ENCODE measurements around the gene DISP2.

DISP2 gene

GRCh38 chr15:40388941-40389823, 31.2 kb downstream of the DISP2 start:
- no peak for DNase-seq (ENCODE audit: low read depth in 2 of 2)

GRCh38 chr15:40389824-40390595, 32.0 kb downstream of the DISP2 start:
- DNase-seq (ENCODE audit: low read depth in 2 of 2), result no peak

GRCh38 chr15:40392986-40393948, 35.2 kb downstream of the DISP2 start:
- no peak for DNase-seq (ENCODE audit: low read depth in 2 of 2)

- no peak for DNase-seq (ENCODE audit: low read depth in 2 of 2)
Observed at GRCh38 chr15:40397688-40398412, 39.8 kb downstream of the DISP2 start.

- DNase-seq (ENCODE audit: low read depth in 2 of 2), result no peak
Observed at GRCh38 chr15:40398413-40398873, 40.4 kb downstream of the DISP2 start.

- no peak for DNase-seq (ENCODE audit: low read depth in 2 of 2)
Observed at GRCh38 chr15:40399370-40399769, 41.4 kb downstream of the DISP2 start.

- peak; percentile 79 to 81 for DNase-seq (ENCODE audit: low read depth in 2 of 2)
Observed at GRCh38 chr15:40405501-40406381, 47.7 kb downstream of the DISP2 start, which contains the start of gene IVD. IVD (plus strand) TSS chr15:40405795; CDS start chr15:40405828, 33 bp downstream.

GRCh38 chr15:40407330-40407990, 49.4 kb downstream of the DISP2 start:
- DNase-seq (ENCODE audit: low read depth in 2 of 2), result no peak

- no peak for DNase-seq (ENCODE audit: low read depth in 2 of 2)
Observed at GRCh38 chr15:40409366-40409765, 51.3 kb downstream of the DISP2 start.

- no peak for DNase-seq (ENCODE audit: low read depth in 2 of 2)
Observed at GRCh38 chr15:40410476-40410875, 52.5 kb downstream of the DISP2 start.

GRCh38 chr15:40412095-40412759, 54.2 kb downstream of the DISP2 start:
- no peak for DNase-seq (ENCODE audit: low read depth in 2 of 2)

GRCh38 chr15:40413036-40413435, 55.0 kb downstream of the DISP2 start:
- DNase-seq (ENCODE audit: low read depth in 2 of 2), result no peak

- no peak for DNase-seq (ENCODE audit: low read depth in 2 of 2)
Observed at GRCh38 chr15:40414816-40415215, 56.8 kb downstream of the DISP2 start.

- no peak for DNase-seq (ENCODE audit: low read depth in 2 of 2)
Observed at GRCh38 chr15:40415226-40415625, 57.2 kb downstream of the DISP2 start.

- DNase-seq (ENCODE audit: low read depth in 2 of 2), result no peak
Observed at GRCh38 chr15:40416056-40416455, 58.0 kb downstream of the DISP2 start.

- DNase-seq (ENCODE audit: low read depth in 2 of 2), result no peak
Observed at GRCh38 chr15:40418126-40418525, 60.1 kb downstream of the DISP2 start.

- DNase-seq (ENCODE audit: low read depth in 2 of 2), result no peak
Observed at GRCh38 chr15:40420071-40420713, 62.2 kb downstream of the DISP2 start.

- no peak for DNase-seq (ENCODE audit: low read depth in 2 of 2)
Observed at GRCh38 chr15:40420793-40421192, 62.8 kb downstream of the DISP2 start.

Measured in stimulated activated CD8-positive, alpha-beta memory T cell treated with anti-CD3 and anti-CD28 coated beads, Interleukin-7, amount 100 ng/mL, for 1 hour (primary cell).